HepG2 (cell line): ENCODE results near the gene PAK1. TPM values are rescaled to one million over a fixed set of nuclear protein-coding genes. Genes with fewer than 3 reads are reported as not detected.

Experiments used
- DPF2 ChIP-seq: sonication (generic); formaldehyde crosslinking; IDR thresholded peaks from 2 replicates; pipeline ENCODE4 v1.4.0; 2020; ENCODE audit warnings: mild to moderate bottlenecking, low read depth, missing genetic modification reagents, borderline replicate concordance
- ETV6 ChIP-seq: sonication (generic); formaldehyde crosslinking; conservative IDR thresholded peaks from 2 replicates; pipeline ENCODE4 v1.4.0; 2020; ENCODE audit warnings: missing genetic modification reagents
- KDM1A ChIP-seq: IDR thresholded peaks from 2 replicates; pipeline ENCODE4 v1.6.1; 2016; ENCODE audit warnings: missing compliant biosample characterization
- TBP ChIP-seq: sonication (generic); formaldehyde crosslinking; IDR thresholded peaks from 2 replicates; pipeline ENCODE4 v1.5.0; 2020; ENCODE audit warnings: missing genetic modification reagents
- TBX3 ChIP-seq: fragments of 450-650 bp; IDR thresholded peaks from 2 replicates; pipeline ENCODE4 v1.6.1; 2017; ENCODE audit warnings: antibody characterized with exemption, mild to moderate bottlenecking, inconsistent platforms, borderline replicate concordance
- TOPORS ChIP-seq: sonication (generic); formaldehyde crosslinking; IDR thresholded peaks from 2 replicates; pipeline ENCODE4 v1.8.0; 2023; ENCODE audit warnings: mild to moderate bottlenecking, missing genetic modification reagents
- WIZ ChIP-seq: sonication (generic); formaldehyde crosslinking; IDR thresholded peaks from 2 replicates; pipeline ENCODE4 v1.5.1; 2020; ENCODE audit warnings: mild to moderate bottlenecking, missing genetic modification reagents
- ZC3H13 ChIP-seq: sonication (generic); formaldehyde crosslinking; IDR thresholded peaks from 2 replicates; pipeline ENCODE4 v1.8.1; 2023; ENCODE audit warnings: mild to moderate bottlenecking, missing genetic modification reagents, moderate library complexity
- ZIK1 ChIP-seq: sonication (generic); formaldehyde crosslinking; IDR thresholded peaks from 2 replicates; pipeline ENCODE4 v1.5.0; 2020; ENCODE audit warnings: mild to moderate bottlenecking, low read depth, missing genetic modification reagents, borderline replicate concordance
- ZNF34 ChIP-seq: sonication (generic); formaldehyde crosslinking; IDR thresholded peaks from 2 replicates; pipeline ENCODE4 v1.4.0; 2020; ENCODE audit warnings: mild to moderate bottlenecking, missing genetic modification reagents, borderline replicate concordance
- ZNF878 ChIP-seq: sonication (generic); formaldehyde crosslinking; IDR thresholded peaks from 2 replicates; pipeline ENCODE4 v1.8.1; 2023; ENCODE audit warnings: mild to moderate bottlenecking, missing genetic modification reagents, moderate library complexity
- polyA plus RNA-seq, 8 experiments: library from polyadenylated mRNA; depleted of rRNA in 3 of 8; stranded (reverse) in 7 of 8; unstranded in 1 of 8; fragments of >200 nt; fragmentation: Illumina TruSeq in 4 of 8; extraction: Trizol in 4 of 8; gene quantifications; 2 replicates each; pipeline versions ENCODE4 v1.2.1 to v1.2.3, GENCODE V29; 2011 to 2016; ENCODE audit warnings: low read depth in 4 of 8, missing spikeins in 1 of 8, mixed read lengths in 1 of 8; ENCODE audit not compliant: insufficient read depth in 1 of 8
- total RNA-seq, 5 experiments: library from RNA; depleted of rRNA; stranded (reverse); fragments of >200 nt; fragmentation: Illumina TruSeq; extraction: Trizol; gene quantifications; 2 replicates each; pipeline ENCODE4 v1.2.3, GENCODE V29; 2016; ENCODE audit warnings: low read depth in 1 of 5
- TF ChIP-seq, protein P1 (sequence below): sonication (generic); formaldehyde crosslinking; IDR thresholded peaks from 2 replicates; pipeline ENCODE4 v1.4.0; 2020; ENCODE audit warnings: missing genetic modification reagents, borderline replicate concordance
- TF ChIP-seq, protein P2 (sequence below): sonication (generic); formaldehyde crosslinking; IDR thresholded peaks from 2 replicates; pipeline ENCODE4 v1.4.0; 2020; ENCODE audit warnings: missing genetic modification reagents, borderline replicate concordance
- TF ChIP-seq, protein P3 (sequence below): sonication (generic); formaldehyde crosslinking; IDR thresholded peaks from 2 replicates; pipeline ENCODE4 v1.5.0; 2020; ENCODE audit warnings: mild to moderate bottlenecking, low read depth, missing genetic modification reagents, borderline replicate concordance

PAK1 gene
- total and polyA plus RNA-seq, 2 of the 13 experiments (the other 11 are each of a cell fraction or from before 2014, with no cell fraction given): 1.5 to 4.3 TPM

DNA sequence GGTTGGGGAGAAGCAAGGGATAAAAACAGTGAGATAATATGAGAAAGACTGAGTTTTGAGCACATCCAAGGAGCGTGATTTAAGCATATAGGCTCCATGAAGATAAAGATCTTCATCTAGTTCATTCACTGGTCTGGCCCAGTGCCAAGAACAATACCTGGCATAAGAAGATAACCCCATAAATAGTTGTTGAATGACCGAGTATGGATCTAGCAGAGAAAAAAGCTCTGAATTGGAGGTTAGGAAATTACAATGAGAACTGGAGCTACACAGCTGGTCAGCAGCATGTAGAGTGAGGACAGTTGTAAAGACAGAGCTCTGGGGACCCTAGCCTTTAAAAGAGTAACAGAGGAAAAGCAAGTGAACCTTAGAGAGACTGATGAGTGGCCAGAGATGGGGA lies 33.0 kb upstream of the PAK1 start (continued):
- TF ChIP-seq, protein P1, sequence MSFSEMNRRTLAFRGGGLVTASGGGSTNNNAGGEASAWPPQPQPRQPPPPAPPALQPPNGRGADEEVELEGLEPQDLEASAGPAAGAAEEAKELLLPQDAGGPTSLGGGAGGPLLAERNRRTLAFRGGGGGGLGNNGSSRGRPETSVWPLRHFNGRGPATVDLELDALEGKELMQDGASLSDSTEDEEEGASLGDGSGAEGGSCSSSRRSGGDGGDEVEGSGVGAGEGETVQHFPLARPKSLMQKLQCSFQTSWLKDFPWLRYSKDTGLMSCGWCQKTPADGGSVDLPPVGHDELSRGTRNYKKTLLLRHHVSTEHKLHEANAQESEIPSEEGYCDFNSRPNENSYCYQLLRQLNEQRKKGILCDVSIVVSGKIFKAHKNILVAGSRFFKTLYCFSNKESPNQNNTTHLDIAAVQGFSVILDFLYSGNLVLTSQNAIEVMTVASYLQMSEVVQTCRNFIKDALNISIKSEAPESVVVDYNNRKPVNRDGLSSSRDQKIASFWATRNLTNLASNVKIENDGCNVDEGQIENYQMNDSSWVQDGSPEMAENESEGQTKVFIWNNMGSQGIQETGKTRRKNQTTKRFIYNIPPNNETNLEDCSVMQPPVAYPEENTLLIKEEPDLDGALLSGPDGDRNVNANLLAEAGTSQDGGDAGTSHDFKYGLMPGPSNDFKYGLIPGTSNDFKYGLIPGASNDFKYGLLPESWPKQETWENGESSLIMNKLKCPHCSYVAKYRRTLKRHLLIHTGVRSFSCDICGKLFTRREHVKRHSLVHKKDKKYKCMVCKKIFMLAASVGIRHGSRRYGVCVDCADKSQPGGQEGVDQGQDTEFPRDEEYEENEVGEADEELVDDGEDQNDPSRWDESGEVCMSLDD (CRISPR knock-in tag): no peak
- no peak for TF ChIP-seq ZIK1 (CRISPR knock-in tag)
- TF ChIP-seq ZNF34 (CRISPR knock-in tag): no peak
- TF ChIP-seq ZC3H13 (CRISPR knock-in tag): no peak
- TF ChIP-seq WIZ: no peak
- TF ChIP-seq DPF2 (CRISPR knock-in tag): no peak
- no peak for TF ChIP-seq KDM1A (CRISPR knock-in tag)
- TF ChIP-seq ETV6: no peak
- TF ChIP-seq TBP: no peak
- TF ChIP-seq, protein P2, sequence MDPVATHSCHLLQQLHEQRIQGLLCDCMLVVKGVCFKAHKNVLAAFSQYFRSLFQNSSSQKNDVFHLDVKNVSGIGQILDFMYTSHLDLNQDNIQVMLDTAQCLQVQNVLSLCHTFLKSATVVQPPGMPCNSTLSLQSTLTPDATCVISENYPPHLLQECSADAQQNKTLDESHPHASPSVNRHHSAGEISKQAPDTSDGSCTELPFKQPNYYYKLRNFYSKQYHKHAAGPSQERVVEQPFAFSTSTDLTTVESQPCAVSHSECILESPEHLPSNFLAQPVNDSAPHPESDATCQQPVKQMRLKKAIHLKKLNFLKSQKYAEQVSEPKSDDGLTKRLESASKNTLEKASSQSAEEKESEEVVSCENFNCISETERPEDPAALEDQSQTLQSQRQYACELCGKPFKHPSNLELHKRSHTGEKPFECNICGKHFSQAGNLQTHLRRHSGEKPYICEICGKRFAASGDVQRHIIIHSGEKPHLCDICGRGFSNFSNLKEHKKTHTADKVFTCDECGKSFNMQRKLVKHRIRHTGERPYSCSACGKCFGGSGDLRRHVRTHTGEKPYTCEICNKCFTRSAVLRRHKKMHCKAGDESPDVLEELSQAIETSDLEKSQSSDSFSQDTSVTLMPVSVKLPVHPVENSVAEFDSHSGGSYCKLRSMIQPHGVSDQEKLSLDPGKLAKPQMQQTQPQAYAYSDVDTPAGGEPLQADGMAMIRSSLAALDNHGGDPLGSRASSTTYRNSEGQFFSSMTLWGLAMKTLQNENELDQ: no peak
- TF ChIP-seq, protein P3, sequence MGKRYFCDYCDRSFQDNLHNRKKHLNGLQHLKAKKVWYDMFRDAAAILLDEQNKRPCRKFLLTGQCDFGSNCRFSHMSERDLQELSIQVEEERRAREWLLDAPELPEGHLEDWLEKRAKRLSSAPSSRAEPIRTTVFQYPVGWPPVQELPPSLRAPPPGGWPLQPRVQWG (CRISPR knock-in tag): no peak
- TF ChIP-seq TOPORS (CRISPR knock-in tag): no peak
- no peak for TF ChIP-seq ZNF878 (CRISPR knock-in tag)
- TF ChIP-seq TBX3: no peak
